ENCODE results near the gene CTSF.
"Not testable (repeated sequence)": the region's sequence is repeated elsewhere in the genome, so short reads cannot be mapped to it uniquely, and the experiment has no call there.

CTSF gene

GRCh38 chr11:66542362-66542761 lies 26.0 kb downstream of the CTSF start:
- Histone ChIP-seq H3K27me3 (peaks cover 12% of the 10 kb centered on the region), H3K4me1 (ENCODE audit: control insufficient read depth in 1 of 2, insufficient read depth in 1 of 2, low read depth in 1 of 2, low read length in 1 of 2) (peaks cover 30 to 35% of the 10 kb centered on the region in 2 experiments), H3K9me3 (no peaks in the 10 kb centered on the region), H3K4me3 (ENCODE audit: low read depth in 1 of 2, low read length in 1 of 2) (no peak overlapping the region), H3K36me3 (peaks cover 20% of the 10 kb centered on the region), H3K27ac (no peak overlapping the region)
- TF ChIP-seq CTCF (IDR thresholded peaks at IDR 0.05): no peak

GRCh38 chr11:66541892-66542291 lies 26.5 kb downstream of the CTSF start:
- peaks cover 25% of the 10 kb centered on the region for H3K36me3 ChIP-seq
- H3K4me1 ChIP-seq (ENCODE audit: control insufficient read depth in 1 of 2, insufficient read depth in 1 of 2, low read depth in 1 of 2, low read length in 1 of 2): peaks cover 30 to 35% of the 10 kb centered on the region in 2 experiments
- no peaks in the 10 kb centered on the region for H3K9me3 ChIP-seq
- H3K27ac ChIP-seq: no peak overlapping the region
- H3K27me3 ChIP-seq: peaks cover 7% of the 10 kb centered on the region
- no peak overlapping the region for H3K4me3 ChIP-seq (ENCODE audit: low read depth in 1 of 2, low read length in 1 of 2)
- no peak for TF ChIP-seq CTCF (IDR thresholded peaks at IDR 0.05)

- H3K9me3 ChIP-seq; H3K27ac ChIP-seq; H3K27me3 ChIP-seq; H3K4me3 ChIP-seq (ENCODE audit: low read depth in 1 of 2, low read length in 1 of 2): not testable (repeated sequence)
- Histone ChIP-seq H3K4me1 (ENCODE audit: control insufficient read depth in 1 of 2, insufficient read depth in 1 of 2, low read depth in 1 of 2, low read length in 1 of 2) (peaks cover 23 to 24% of the 10 kb centered on the region in 2 experiments), H3K36me3 (peaks cover 36% of the 10 kb centered on the region)
Measured at GRCh38 chr11:66540598-66540997, 27.8 kb downstream of the CTSF start.

- peaks cover 40% of the 10 kb centered on the region for H3K36me3 ChIP-seq
- TF ChIP-seq CTCF (IDR thresholded peaks at IDR 0.05): no peak
- H3K27ac ChIP-seq: no peak overlapping the region
- no peaks in the 10 kb centered on the region for H3K9me3 ChIP-seq
- H3K4me3 ChIP-seq (ENCODE audit: low read depth in 1 of 2, low read length in 1 of 2): no peak overlapping the region
- H3K4me1 ChIP-seq (ENCODE audit: control insufficient read depth in 1 of 2, insufficient read depth in 1 of 2, low read depth in 1 of 2, low read length in 1 of 2): peaks cover 16% of the 10 kb centered on the region in 2 experiments
- H3K27me3 ChIP-seq: no peaks in the 10 kb centered on the region
Measured at GRCh38 chr11:66539870-66540213, 28.6 kb downstream of the CTSF start.

GRCh38 chr11:66539170-66539869 lies 29.1 kb downstream of the CTSF start:
- H3K27me3 ChIP-seq: no peaks in the 10 kb centered on the region
- no peak overlapping the region for H3K4me3 ChIP-seq (ENCODE audit: low read depth in 1 of 2, low read length in 1 of 2)
- peaks cover 11% of the 10 kb centered on the region in 2 experiments for H3K4me1 ChIP-seq (ENCODE audit: control insufficient read depth in 1 of 2, insufficient read depth in 1 of 2, low read depth in 1 of 2, low read length in 1 of 2)
- peaks cover 40% of the 10 kb centered on the region for H3K36me3 ChIP-seq
- H3K9me3 ChIP-seq: no peaks in the 10 kb centered on the region
- no peak overlapping the region for H3K27ac ChIP-seq
- no peak for TF ChIP-seq CTCF (IDR thresholded peaks at IDR 0.05)

GRCh38 chr11:66532784-66533183 lies 35.6 kb downstream of the CTSF start:
- Histone ChIP-seq H3K36me3 (peaks cover 55% of the 10 kb centered on the region), H3K9me3 (no peaks in the 10 kb centered on the region), H3K27ac (no peak overlapping the region), H3K4me3 (ENCODE audit: low read depth in 1 of 2, low read length in 1 of 2) (no peak overlapping the region), H3K4me1 (ENCODE audit: control insufficient read depth in 1 of 2, insufficient read depth in 1 of 2, low read depth in 1 of 2, low read length in 1 of 2) (no peaks in the 10 kb centered on the region), H3K27me3 (no peaks in the 10 kb centered on the region)
- TF ChIP-seq CTCF (IDR thresholded peaks at IDR 0.05): no peak
